Epithelial cell of prostate (primary cell): ENCODE measurements around the gene FAM20B.
A peak's percentile ranks its signal among the peaks of the same experiment; 100 is the strongest.

Source experiments
- DNase-seq: peaks from one replicate; pipeline ENCODE4 v3.0.0-alpha.2; 2011; ENCODE audit warnings: low read depth, low spot score
- H3K27ac ChIP-seq: fragments of 450-650 bp; 2 replicates; pipeline ENCODE4 v1.5.1; 2017; ENCODE audit warnings: mild to moderate bottlenecking

FAM20B gene

GRCh38 chr1:179121159-179121938, 95.7 kb downstream of the FAM20B start:
- no peak overlapping the region for H3K27ac ChIP-seq
- no peak for DNase-seq

GRCh38 chr1:179124873-179125272, 99.2 kb downstream of the FAM20B start:
- DNase-seq, result no peak
- peak overlapping the region; percentile 53 for H3K27ac ChIP-seq
